ENCODE data around the gene PBX3.

The PBX3 gene

GRCh38 chr9:125988479-125989050 is 241.4 kb downstream of the PBX3 start:
- in situ Hi-C loops (cut with HindIII; ENCODE audit: low sequenced_read_pairs) = no loop called here
- TF ChIP-seq CTCF (IDR thresholded peaks at IDR 0.05; ENCODE audit: low read depth, low read length) = no peak
- no peak for DNase-seq (ENCODE audit: low read depth, low spot score)
- H3K4me3 ChIP-seq (ENCODE audit: low read depth, low read length) = no peak overlapping the region

- H3K4me3 ChIP-seq (ENCODE audit: low read depth, low read length) = no peak overlapping the region
- in situ Hi-C loops (cut with HindIII; ENCODE audit: low sequenced_read_pairs) = no loop called here
- DNase-seq (ENCODE audit: low read depth, low spot score) = no peak
- TF ChIP-seq CTCF (IDR thresholded peaks at IDR 0.05; ENCODE audit: low read depth, low read length) = no peak
Observed at GRCh38 chr9:125989090-125989501, 241.9 kb downstream of the PBX3 start.

DNA sequence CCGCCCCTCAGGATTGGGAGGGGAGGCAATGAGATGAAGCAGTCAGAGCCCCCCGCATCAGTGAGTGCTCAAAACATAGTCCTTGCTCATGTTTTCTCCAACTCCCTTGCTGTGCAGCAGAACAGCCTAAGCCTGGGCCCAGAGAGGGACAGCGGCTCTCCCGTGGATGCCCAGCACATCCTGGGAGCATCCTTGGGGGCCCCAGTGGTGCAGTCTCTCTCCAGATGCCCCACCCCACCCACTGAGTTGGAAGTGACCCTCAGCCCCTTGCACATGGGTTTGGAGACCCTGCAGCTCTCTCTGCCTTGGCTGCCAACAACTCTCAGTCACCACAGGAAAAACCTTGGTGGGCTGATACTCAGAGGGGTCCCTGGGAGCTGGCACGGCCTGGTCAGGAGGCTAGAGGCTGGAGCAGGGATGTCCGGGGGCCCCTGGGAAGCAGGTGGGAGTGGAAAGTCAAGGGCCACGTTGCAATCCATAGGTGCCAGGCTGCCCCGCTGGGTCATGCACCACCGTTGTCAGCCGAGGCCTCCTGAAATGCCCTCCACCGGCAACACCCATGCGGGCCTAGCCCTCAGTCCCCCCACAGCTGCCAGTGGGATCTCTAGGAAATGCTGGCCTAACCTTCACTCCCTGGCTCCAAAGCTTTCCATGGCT is 242.5 kb downstream of the PBX3 start:
- DNase-seq (ENCODE audit: low read depth, low spot score) = no peak
- no peak for TF ChIP-seq CTCF (IDR thresholded peaks at IDR 0.05; ENCODE audit: low read depth, low read length)
- H3K4me3 ChIP-seq (ENCODE audit: low read depth, low read length) = no peak overlapping the region
- in situ Hi-C loops (cut with HindIII; ENCODE audit: low sequenced_read_pairs) = no loop called here

DNA sequence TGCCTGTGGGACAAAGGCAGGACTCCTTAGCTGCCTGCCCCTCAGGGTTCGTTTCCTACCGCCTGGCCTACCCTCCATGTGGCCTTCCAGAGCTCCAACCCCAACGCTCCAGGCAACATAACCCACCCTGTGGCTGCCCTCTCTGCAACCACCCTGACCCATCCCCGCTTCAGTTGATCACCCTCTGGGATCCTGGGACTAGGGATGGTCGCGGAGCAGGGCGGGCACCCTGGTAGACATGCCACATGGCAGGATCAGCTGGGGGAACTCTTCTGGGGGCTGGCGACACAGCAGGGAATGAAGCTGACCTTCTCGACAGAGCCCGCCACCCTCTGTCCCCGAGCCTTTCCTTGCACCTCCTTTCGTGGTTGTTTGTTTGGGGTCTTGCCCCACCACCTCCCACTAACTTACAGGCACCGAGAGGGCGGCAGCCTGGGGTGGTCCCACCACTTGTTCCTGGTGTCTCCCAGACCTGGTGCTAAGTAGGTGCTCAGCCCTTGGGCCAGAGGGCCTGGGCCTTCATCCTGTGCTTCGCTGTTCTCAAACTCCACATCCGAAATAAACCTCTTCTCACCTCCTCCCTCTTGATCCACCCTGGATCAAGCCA is 243.1 kb downstream of the PBX3 start:
- in situ Hi-C loops (cut with HindIII; ENCODE audit: low sequenced_read_pairs) = no loop called here
- no peak for DNase-seq (ENCODE audit: low read depth, low spot score)
- TF ChIP-seq CTCF (IDR thresholded peaks at IDR 0.05; ENCODE audit: low read depth, low read length) = no peak
- no peak overlapping the region for H3K4me3 ChIP-seq (ENCODE audit: low read depth, low read length)

- DNase-seq (ENCODE audit: low read depth, low spot score) = no peak
Observed at GRCh38 chr9:125990793-125991220, 243.6 kb downstream of the PBX3 start.

More at GRCh38 chr9:125990793-125991220, 243.6 kb downstream of the PBX3 start:
- H3K4me3 ChIP-seq (ENCODE audit: low read depth, low read length) = no peak overlapping the region
- in situ Hi-C loops (cut with HindIII; ENCODE audit: low sequenced_read_pairs) = no loop called here
- TF ChIP-seq CTCF (IDR thresholded peaks at IDR 0.05; ENCODE audit: low read depth, low read length) = no peak
